Caki2 (cell line): ENCODE data around the gene MCUB. TPM values are rescaled to one million over a fixed set of nuclear protein-coding genes. Genes with fewer than 3 reads are reported as not detected.
"Not testable (repeated sequence)": the region's sequence is repeated elsewhere in the genome, so short reads cannot be mapped to it uniquely, and the experiment has no call there.

Source experiments
- DNase-seq: peaks from one replicate; pipeline ENCODE4 v3.0.0-alpha.2; 2015; ENCODE audit warnings: low read depth
- in situ Hi-C: cut with HindIII; loops from 2 replicates; pipeline ENCODE4 v1.10.0; 2016; ENCODE audit warnings: low sequenced_read_pairs, low pct_unique_long_range_greater_than_20kb, mixed read lengths
- total RNA-seq: library from RNA; depleted of rRNA; stranded (reverse); fragments of >200 nt; shearing (Covaris generic); gene quantifications from 2 replicates; pipeline ENCODE4 v1.2.3, GENCODE V29; 2014; ENCODE audit warnings: low replicate concordance

Gene MCUB
- total RNA-seq, 1 experiment from 2014 or later = 65.8 TPM

DNA sequence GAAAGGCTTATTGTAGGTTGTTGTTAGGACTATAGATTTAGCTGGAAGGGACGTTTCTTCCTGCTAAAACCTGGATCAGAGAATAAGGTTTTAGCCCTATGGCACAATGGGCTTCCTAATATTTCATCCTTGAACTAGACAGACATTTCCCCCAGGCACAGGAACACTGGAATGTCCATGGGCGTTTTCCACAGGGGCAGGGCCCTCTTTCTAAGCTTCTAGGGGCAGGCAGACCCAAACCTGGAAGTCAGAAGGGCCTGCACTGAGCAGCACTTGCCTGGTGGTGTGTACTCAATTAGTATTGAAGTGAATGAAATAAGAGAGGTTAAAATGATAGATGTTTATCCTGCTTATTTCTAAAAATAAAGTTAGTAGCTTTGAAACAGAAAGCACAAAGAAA lies 102.1 kb downstream of the MCUB start:
- DNase-seq = no peak
- in situ Hi-C loops = no loop called here

DNA sequence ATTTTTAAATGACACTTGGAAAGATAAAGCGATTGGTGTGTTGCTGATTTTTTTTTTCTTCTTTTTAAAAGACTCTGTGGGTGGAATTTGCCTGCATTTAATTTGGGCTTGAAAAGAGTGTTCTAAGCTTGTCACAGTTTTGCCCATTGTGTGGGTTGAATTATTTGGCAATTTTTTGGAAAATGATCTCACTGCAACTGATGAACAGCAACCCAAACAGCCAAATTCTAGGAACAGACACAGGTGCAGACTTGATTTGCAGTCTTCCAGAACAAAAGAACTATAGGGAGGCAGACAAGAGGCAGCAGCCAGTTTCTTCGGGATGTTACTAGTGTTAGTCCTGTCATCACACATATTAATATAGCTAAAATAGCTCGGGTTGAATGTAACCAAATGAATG lies 102.7 kb downstream of the MCUB start:
- in situ Hi-C loops = no loop called here
- DNase-seq = no peak

DNA sequence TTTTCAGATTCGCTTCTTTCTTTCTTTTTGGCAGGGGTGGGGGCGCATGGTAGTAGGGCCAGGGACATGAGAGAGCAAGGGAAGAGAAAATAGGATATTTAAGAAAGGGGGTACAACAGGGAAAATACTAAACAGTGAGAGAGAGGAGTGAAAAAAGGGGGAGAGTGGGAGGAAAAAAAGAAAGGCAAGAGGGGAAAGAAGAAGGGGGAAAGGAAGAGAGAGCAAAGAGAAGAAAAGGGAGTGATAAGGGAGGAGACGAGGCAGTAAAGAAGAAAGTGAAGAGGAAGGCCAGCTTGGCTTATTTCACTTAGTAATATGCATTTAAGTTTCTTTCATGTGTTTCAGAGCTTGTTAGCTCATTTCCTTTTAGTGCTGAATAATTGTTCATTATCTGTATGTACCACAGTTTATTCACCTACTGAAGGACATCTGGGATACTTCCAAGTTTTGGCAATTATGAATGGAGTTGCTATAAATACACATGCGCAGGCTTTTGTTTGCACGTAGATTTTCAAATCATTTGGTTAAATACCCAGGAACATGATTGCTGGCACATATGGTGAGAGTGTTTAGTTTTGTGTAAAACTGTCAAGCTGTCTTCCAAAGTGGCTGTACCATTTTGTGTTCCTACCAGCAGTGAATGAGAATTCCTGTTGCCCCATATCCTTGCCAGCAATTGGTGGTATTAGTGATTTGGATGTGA lies 105.9 kb downstream of the MCUB start:
- DNase-seq = no peak
- in situ Hi-C loops = no loop called here

DNA sequence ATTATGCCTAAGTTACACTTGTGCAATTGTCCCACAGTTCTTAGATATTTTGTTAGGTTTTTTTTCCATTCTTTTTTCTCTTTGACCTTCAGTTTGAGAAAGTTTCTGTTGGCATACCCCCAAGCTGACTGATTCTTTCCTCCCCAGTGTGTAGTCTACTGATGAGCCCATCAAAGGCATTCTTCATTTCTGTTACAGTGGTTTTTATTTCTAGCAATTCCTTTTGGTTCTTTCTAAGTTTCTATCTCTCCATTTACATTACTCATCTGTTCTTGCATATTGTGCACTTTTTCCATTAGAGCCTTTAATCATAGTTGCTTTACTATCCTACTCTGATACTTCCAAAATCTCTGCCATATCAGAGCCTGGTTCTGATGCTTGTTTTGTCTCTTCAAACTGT lies 111.3 kb downstream of the MCUB start:
- in situ Hi-C loops = no loop called here
- DNase-seq = no peak

DNA sequence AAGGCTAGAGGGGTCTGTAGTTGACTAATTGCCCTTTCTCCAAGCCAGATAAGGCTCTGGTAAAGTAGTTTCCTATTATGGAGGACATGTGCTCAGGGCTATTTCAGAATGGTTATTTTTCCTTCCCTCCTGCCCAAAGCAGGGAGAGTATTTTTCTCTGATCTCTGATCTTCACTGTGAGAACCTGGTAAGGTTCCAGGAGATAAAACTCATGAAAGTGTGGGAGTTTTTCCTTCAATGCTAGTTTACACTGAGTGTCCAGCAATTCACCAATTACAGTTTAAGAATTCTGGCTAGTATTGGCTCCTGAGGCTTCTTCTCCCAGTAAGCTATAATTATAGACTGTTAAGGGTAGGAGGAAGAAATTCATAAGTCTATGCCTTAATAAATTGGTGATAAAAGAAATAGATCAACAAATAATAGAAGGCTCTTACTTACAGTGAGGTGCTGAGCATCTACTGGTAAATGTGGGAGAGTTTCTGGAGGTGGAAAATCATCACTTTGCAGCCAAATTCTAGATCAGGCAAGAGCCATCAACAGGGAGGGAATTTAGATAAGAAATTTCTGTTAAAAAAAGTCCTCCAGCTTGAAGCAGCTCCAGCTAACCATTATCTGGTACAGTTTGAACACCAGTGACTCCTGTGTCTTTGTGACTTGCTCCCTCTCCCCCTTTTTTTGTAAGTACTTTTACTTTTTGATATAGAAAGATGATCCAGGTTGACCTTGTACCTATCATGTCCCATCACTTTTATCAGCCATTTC lies 112.3 kb downstream of the MCUB start:
- in situ Hi-C loops = no loop called here
- no peak for DNase-seq

DNA sequence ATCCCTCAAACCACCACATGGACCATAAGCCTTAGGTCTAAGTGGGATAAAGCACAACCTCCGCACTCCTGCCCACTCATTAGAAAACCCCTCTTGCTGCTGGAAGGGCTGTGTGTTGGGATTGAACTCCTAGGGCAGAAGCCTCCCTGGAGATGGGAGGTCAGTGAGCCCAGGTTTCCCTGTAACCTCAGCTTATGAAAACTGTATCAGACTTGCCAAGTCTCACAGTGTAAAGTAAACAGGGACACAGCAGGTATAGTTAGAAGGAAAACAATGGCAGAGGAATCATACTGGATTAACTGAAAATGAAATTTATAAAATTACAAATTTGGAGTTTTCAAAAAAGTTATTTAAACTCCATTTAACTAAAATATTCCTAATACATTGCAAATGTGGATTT lies 113.3 kb downstream of the MCUB start:
- in situ Hi-C loops = no loop called here
- DNase-seq = no peak

DNA sequence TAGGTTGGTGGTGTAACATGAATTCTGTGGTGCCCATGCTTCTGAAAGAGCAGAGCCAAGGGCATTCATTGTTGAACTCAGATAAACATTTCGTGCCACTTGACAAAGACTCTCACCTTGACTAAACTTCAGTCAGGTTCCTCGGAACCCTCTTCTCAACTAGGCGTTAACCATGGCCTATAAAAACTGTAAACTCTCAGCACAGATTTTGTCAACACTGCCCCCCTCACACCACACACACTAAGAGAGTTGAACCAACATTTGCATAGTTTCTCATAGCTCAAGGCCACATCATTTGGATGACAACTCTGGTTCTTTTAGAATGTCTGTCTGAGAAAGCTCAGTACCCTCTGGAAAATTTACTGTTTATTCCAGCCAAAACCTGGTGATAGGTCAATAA lies 115.1 kb downstream of the MCUB start:
- in situ Hi-C loops = no loop called here
- no peak for DNase-seq

DNA sequence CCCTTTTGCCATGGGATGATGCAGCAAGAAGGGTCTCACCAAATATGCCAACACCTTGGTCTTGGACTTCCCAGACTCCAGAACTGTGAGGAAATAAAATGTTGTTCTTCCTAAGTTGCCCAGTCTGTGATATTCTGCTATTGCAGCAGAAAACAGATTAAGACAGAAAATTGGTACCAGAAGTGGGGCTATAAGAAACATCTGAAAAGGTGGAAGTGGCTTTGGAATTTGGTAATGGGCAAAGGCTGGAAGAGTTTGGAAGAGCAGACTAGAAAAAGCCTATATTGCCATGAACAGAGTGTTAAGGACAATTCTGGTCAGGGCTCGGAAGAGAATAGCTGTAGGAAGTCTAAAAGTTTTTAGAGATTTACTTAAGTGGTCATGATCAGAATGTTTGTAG lies 115.8 kb downstream of the MCUB start:
- in situ Hi-C loops = no loop called here
- no peak for DNase-seq

DNA sequence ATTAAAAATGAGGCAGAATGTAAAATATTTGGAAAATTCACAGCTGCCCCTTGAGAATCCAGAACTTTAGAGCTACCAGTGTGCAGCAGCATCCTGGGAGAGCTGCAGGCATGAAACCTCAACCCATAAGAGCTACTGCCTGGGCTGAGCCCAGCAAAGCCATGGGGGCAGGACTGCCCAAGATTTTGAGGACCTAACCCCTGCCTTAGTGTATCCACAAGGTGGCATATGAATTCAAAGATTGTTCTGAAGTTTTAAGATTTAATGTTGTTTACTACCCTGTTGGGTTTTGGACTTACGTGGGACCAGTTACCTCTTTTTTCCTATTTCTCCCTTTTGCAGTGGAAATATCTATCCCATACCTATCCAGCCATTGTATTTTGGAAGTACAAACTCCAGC lies 116.8 kb downstream of the MCUB start:
- in situ Hi-C loops = no loop called here
- DNase-seq = no peak

DNA sequence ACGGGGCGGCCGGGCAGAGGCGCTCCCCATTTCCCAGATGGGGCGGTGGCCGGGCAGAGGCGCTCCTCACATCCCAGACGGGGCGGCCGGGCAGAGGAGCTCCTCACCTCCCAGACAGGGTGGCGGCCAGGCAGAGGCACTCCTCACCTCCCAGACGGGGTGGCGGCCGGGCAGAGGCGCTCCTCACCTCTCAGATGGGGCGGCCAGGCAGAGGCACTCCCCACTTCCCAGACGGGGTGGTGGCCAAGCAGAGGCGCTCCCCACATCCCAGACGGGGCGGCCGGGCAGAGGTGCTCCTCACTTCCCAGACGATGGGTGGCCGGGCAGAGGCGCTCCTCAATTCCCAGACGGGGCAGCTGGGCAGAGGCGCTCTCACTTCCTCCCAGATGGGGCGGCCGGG lies 118.4 kb downstream of the MCUB start:
- DNase-seq, in situ Hi-C loops: not testable (repeated sequence)

DNA sequence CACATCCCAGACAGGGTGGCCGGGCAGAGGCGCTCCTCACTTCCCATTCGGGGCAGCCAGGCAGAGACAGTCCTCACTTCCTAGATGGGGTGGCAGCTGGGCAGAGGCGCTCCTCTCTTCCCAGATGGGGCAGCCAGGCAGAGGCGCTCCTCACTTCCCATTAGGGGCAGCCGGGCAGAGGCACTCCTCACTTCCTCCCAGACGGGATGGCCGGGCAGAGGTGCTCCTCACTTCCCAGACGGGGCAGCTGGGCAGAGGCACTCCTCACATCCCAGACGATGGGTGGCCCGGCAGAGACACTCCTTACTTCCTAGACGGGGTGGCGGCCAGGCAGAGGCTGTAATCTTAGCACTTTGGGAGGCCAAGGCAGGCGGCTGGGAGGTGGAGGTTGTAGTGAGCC lies 118.9 kb downstream of the MCUB start:
- DNase-seq, in situ Hi-C loops: not testable (repeated sequence)

DNA sequence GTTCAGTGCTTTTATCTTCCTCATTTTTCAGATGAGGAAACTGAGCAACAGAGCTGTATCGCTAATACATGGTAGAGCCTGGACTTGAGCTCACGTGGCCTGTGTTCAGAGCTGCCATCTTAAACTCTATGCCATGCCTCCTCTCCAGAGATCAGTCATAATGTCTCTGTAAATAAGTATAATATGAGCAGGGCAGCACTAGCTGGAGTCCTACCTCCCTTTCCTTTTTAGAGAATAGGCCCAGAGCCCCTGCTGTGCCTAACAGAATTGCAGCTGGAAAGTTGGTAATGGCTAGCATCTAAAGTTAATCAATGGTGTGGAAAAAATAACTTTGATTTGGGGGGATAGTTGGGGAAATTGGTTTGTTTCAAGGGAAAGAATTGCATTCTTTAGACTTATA lies 122.8 kb downstream of the MCUB start:
- in situ Hi-C loops = no loop called here
- no peak for DNase-seq

DNA sequence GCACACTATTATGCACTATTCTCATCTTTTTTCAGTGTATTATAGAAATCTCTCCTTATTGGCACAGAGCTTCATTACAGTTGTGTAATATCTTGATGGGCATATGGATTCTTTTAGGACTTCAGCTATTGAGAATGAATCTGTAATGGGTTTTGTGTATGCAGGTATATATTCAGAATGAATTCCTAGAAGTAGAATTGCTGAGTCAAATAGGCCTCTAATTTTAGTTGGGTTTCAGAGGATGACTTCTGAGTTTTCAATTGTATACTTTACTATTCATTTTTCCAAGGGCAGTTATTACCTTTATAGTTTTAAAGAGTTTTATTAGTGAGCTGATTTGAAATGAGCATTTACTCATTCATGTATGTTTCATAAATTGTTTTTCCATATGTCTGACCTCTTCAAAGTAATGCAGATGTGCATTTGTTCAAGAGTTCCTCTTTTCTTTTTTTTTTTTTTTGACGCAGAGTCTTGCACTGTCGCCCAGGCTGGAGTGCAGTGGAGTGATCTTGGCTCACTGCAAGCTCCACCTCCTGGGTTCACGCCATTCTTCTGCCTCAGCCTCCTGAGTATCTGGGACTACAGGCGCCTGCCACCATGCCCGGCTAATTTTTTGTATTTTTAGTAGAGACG lies 123.7 kb downstream of the MCUB start:
- DNase-seq = no peak
- in situ Hi-C loops = no loop called here

DNA sequence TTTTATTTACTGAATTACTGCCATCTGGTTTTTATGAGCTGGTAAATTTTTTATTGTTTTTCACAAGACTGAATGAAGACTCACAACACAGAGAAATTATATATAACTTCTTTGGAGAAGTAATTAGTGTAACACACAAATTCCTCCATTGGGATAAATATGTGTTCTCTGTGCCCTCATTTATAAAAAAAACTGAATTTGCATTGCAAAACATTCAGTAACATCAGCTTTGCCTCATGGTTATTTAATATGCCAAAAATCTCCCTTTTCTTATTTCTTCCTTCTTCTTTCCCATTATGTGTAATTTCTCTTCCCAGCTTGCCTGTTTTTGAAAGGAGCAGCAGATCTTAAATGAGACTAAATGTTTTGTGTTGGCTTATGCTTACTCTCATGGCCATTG lies 124.7 kb downstream of the MCUB start:
- no peak for DNase-seq
- in situ Hi-C loops = no loop called here

DNA sequence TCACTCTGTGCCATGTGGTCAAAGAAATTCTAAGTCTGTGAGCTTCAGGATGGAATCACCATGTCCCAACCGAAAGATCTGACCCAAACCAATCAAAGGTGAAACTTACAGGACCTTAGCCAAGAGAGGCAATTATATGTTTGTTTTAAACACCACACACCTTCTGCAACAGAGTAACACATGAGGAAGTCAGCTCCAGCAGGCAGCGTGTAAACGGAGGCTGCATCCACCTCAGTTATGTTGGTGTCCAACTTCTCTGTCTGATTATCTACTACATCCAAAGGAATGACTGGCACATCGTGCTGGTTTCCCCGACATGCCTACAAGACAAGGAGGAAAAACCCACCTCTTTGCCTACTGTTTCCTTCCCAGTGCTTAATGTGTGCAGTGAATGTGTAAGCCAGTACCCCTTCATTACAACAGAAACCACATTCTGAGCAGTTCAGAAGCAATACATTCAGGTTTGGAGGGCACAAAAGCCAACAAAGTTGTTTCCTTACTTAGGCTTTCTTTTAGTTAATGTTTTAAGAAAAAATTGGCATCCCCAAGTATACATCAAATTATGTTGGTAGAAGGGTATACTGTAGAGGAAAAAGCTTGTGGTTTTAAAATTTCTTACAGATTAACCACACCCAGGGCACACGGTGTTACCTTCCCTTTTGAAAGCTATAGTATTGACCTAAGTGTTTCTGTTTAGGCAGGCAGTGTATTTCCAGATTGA lies 130.8 kb downstream of the MCUB start:
- in situ Hi-C loops = no loop called here

DNA sequence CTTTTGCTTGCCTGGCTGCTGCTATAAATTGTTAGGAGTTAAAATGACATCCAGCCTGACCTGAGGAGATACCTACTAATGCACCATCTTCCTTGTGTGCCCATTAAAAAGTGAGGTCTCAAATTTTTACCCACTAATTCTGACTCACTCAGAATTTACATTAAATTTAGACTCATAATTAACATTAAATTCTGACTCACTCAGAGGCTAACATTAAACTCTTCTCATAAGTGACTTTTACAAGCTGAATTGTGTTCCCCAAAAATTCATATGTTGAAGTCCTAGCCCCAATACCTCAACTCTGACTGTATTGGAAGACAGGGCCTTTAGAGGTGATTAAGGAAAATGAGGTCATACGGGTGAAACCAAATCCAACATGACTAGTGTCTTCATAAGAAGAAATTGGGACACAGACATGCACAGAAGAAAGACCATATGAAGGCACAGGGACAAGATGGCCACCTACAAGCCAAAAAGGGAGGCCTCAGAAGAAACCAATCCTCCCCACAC lies 131.4 kb downstream of the MCUB start:
- in situ Hi-C loops = no loop called here
- DNase-seq = no peak

More for the DNA sequence above, 130.8 kb downstream of the MCUB start:
- DNase-seq = no peak

DNA sequence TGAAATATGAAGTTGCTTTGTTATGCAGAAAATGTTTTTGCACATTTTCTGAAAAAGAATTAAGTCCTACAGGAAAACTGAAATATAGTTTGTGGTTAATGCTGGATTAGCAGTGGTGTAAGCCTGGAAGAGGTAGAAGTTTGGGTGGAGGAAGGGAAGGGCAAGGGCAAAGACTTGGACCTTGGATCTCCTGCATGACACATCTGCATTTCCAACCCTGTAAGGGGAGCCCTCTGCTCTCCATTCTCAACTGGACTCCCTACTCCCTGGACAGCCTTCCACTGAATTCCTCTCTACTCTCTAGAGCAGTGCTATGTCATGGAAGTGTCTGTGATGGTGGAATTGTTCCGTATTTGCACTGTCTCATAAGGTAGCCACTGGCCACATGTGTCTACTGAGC lies 138.6 kb downstream of the MCUB start:
- in situ Hi-C loops = no loop called here
- no peak for DNase-seq

DNA sequence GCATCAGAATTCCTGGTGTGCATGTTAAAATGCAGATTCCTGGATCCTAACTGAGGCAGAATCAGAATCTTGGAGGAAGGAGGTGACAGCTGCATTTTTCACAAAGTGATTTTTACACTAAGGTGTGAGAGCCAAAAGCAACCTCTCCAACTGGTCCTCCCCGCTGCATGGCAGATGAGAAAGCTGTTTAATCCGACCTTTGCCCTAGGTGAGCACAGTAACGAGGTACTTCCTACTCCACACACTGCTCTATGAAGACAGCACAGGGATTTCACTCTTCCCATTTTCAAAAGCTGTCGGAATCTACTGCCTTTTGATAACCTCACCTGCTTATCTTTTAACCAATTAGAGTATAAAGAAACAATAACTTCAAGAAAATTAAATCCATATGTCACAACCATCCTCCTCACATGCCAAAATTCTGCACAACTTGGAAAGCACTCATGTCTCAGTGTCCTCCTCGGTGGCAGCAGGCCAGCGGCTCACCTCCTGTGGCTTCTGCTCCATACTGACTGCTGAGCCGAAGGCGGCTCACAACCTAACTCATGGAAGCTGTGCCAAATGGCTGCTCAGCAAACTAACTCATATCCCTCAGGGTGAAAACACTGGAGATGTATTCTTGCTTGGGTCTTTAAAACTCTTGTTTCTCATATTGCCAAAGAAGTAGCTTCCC lies 139.6 kb downstream of the MCUB start:
- in situ Hi-C loops = no loop called here

More for the DNA sequence above, 139.6 kb downstream of the MCUB start:
- no peak for DNase-seq
